TTC549 (cell line): ENCODE data around the gene ADK.
"Not testable (repeated sequence)": the region's sequence is repeated elsewhere in the genome, so short reads cannot be mapped to it uniquely, and the experiment has no call there.

Experiments used
- FAIRE-seq: peaks from 2 replicates; lab custom pipeline; 2012; peaks lifted over from hg19 to GRCh38; lab: Jason Lieb, UNC

The ADK gene

DNA sequence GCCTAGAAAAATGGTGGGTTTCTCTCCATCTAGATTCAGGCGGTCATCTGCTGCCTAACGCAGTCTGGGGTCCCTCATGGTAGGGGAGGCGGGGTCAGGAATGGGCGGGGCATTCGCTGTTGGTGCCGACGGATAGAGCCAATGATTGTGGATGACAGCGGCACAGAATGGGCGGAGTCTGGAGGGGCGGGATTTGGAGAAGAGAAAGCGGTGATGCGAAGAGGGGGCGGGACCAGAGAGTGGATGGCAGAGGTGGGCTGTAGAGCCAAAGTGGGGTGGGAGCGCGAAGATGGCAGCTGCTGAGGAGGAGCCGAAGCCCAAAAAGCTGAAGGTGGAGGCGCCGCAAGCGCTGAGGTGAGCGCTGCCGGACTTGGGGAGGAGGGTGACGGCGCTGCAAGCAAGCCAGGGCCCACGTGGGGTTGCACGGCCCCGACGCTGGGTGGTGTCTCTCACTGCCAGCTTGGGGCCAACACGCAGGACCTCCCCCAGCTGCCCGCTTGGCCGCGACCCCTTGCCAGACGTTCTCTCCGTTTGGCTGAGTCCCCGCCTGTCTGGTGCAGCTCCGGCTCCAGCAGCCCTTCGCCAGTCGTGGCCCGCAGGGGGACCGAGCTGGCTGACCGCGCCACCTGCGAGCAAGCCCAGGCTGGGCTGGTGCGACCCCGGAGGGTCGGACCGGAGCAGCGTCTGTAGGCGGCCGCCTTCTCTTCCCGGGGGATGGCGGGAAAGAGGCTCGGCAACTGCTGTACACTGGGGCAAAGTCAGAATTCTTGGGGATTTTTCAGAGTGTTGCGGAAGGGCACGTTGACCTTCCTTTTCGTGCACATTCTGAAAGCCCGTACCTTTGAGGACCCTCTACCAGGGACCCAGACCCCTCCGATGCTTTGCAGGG lies at the start of gene ADK:
Gene ADK (plus strand): TSS at position 232 of the 889 bp plus-strand sequence. CDS start 58 bp downstream, at position 290.
- FAIRE-seq: peak; percentile 91

DNA sequence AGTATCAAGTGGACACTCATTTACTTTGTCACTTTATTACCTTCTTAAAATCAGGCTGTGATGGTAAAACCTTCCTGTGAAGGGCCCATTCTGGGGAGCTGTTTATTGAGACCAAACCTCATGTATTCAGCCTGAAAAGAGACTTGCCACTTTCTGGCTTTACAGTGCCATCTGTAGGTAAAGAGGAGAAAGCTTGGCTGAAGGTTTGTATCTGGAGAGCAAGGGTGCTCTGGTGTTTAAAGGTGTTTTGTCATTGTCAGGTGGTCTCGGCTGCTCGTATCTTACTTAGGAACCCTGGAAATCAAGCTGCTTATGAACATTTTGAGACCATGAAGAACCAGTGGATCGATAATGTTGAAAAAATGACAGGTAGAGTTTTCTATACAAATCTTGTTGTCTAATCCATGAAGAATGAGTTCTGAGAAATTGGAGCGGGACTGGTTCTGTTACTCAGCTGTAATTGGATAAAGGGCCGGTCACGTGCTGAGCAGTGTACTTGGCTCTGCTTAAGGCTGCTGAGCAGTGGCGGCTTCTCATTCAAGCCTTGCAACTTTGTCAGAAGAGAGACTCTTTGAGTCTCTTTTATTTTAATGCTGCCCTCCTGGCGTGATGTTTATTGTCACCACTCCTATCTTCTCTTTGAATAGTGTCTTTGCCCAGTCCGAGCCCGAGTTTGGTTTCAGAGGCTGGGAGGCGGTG lies 47.3 kb upstream of the ADK start:
- FAIRE-seq: no peak

- FAIRE-seq: no peak
Measured at GRCh38 chr10:74104480-74104879, 46.5 kb upstream of the ADK start.

- FAIRE-seq: no peak
Measured at GRCh38 chr10:74104996-74105395, 46.0 kb upstream of the ADK start.

GRCh38 chr10:74107391-74107790 lies 43.6 kb upstream of the ADK start:
- FAIRE-seq: no peak

- no peak for FAIRE-seq
Measured at GRCh38 chr10:74109452-74109851, 41.6 kb upstream of the ADK start.

GRCh38 chr10:74110120-74110519 lies 40.9 kb upstream of the ADK start:
- FAIRE-seq: no peak

DNA sequence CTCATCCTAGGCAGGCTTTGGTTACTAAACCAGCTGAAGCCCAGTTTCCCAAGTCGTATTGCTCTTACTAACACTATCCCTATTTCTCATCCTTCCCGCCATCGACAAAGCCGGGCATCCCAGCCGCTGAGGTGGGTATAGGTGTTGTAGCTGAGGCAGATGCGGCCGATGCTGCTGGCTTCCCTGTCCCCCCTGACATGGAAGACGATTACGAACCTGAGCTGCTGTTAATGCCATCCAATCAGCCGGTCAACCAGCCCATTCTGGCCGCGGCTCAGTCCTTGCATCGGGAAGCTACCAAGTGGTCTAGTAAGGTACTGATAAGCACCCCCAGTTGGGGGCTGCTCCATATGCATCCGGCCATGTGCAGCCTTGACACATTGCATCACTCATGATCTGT lies 39.2 kb upstream of the ADK start:
- FAIRE-seq: no peak

DNA sequence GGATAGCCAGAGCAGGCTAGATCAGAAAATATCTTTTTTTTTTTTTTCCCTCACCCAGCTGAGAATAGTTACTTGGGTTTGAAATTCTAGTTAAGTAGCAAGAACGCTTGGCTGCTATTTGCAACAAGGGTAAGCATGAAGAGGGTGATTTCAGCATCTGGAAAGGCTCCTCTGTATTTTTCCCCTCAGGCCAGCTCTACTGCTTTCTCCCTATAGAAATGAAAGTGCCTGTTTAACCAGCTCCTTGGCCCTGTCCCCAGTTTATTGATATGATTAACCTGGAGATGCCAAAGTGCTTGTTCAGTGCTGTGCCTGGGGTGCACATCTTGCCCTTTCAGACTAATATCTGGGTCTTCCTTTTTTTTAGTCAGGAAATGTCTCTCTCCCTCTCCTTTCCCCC lies 37.5 kb upstream of the ADK start:
- no peak for FAIRE-seq

DNA sequence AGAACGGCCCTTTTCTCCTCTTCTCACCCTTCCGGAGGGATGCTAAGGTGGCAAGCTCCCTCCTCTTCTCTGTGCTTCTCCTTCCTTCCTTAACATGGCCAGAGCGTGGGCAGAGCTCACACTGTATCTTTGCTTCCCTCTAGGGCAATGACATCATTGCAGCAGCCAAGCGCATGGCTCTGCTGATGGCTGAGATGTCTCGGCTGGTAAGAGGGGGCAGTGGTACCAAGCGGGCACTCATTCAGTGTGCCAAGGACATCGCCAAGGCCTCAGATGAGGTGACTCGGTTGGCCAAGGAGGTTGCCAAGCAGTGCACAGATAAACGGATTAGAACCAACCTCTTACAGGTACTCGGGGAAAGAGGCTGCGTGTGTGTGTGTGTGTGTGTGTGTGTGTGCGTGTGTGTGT lies 37.0 kb upstream of the ADK start:
- no peak for FAIRE-seq

- no peak for FAIRE-seq
Measured at GRCh38 chr10:74117738-74118137, 33.3 kb upstream of the ADK start.

- no peak for FAIRE-seq
Measured at GRCh38 chr10:74118804-74119203, 32.2 kb upstream of the ADK start.

GRCh38 chr10:74120911-74121310 lies 30.1 kb upstream of the ADK start:
- FAIRE-seq: no peak

DNA sequence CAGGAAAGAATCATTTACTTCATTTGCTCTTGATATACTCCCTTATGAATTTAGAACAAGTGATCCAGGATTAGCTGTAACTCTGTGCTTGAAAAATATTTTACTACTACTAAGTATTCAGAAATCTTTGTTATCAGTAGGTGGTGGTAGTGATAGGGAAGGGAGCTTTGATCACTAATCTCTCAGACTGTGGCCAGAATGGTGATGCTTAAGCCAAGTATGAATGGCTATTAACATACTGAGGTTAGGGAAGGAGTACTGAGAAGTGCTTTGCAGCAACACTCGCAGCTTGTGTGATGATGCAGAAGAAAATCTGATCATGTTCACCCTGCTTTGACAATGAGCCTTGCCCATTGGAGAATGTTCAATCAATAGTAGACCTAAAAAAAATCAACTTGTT lies 29.7 kb upstream of the ADK start:
- no peak for FAIRE-seq

DNA sequence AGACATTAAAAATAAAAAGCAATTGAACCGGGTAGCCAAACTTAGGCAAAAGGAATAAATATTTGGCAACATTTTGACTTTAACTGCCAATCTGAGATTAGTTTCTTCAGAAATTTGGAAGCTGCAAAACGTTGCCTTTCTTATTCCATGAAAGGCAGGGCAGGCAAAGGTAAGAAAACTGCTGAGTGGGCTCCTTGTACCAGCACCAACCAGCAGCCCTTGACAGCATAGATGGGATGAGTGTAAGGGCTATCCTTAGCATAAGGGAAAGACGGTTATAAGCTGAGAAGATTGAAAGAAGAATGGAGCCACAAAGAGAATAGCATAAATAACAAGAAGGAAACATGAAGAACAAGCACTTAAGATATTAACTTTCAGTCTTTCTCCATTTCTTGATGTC lies 29.0 kb upstream of the ADK start:
- FAIRE-seq: no peak

GRCh38 chr10:74123081-74123480 lies 27.9 kb upstream of the ADK start:
- no peak for FAIRE-seq

- FAIRE-seq: no peak
Measured at GRCh38 chr10:74133923-74134820, 16.8 kb upstream of the ADK start.

DNA sequence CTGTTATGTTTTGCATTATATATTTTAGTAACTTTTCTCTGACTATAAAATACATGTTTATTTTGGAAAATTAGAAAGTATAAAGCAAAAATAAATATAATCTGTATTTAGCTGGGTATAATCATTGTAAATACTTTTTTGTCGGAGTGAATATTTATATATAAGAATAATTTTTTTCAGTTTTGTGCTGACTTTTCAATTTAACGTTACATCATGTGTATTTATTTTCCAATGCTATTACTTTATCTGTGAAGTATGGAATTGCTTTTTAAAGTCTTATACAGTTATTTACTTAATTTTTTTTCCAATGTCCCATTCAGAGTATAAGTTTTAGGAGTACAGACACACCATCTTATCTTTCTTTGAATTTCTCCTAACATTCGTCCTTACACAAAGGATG lies 15.6 kb upstream of the ADK start:
- no peak for FAIRE-seq

GRCh38 chr10:74137992-74138391 lies 13.0 kb upstream of the ADK start:
- FAIRE-seq: no peak

GRCh38 chr10:74138596-74138995 lies 12.4 kb upstream of the ADK start:
- FAIRE-seq: not testable (repeated sequence)

DNA sequence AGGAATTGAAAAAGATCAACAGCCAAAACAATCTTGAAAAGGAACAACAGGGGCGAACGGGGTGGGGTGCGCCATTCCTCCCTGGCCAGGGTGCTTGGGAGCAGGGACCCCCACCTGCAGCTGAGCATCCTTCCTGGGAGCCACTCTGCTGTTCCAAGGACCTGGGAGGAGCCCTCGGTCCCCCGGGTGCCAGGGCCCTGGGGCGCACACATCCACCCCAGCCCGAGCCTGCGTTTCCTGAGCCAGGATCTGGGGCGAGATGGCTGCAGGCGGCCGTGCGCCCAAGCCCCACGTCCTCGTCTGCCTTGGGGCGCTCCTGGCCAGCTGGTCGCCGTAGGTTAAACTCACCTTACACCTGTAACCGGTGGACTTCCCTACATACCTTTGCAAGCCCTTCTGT lies 11.0 kb upstream of the ADK start:
- FAIRE-seq: no peak

GRCh38 chr10:74140553-74140952 lies 10.5 kb upstream of the ADK start:
- no peak for FAIRE-seq

DNA sequence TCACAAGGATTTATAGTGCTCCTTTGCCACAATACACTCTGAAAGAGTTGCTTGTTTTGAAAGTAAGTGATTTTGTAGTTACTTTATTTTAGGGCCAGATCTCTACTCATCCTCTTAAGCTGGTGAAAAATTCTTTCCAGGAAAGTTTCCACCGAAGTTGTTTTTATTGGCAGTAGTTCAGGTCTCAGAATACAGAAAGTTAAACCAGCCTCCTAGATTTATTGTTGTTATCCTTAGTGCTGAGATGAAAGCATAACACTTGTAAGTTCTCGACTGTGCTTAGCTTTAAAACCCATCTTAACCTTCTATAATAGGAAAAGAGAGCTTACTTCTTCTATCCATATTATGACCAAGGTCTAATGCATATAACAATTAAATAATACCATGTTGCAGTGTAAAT lies 5.9 kb upstream of the ADK start:
- no peak for FAIRE-seq
